ENCODE results near the gene RAP1GAP. TPM values are rescaled to one million over a fixed set of nuclear protein-coding genes. Genes with fewer than 3 reads are reported as not detected.

Gene RAP1GAP
- total RNA-seq, 6 experiments from 2014 or later, result 0.07 to 0.19 TPM; not detected in 4

DNA sequence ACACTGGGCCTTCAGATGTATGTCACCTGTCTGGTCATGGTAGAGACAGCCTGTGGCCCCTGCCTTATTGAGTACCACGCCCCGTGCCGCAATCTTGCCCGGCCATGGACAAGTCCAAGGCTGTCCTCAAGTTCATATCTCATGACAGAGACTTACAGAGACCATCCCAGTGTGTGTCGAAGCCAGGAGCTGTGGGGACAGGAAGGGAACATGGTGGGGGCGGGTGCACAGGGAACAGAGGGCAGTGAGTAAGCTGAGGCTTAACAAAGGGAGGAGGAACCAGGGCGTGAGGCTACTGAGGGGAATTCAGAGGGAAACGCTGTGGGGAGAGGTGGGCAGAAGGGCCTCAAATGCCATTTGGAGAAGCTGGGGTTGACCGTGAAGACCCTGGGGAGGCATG lies 84.1 kb downstream of the RAP1GAP start:
- DNase-seq, result no peak
- H3K27ac Mint-ChIP-seq, result no peak overlapping the region

DNA sequence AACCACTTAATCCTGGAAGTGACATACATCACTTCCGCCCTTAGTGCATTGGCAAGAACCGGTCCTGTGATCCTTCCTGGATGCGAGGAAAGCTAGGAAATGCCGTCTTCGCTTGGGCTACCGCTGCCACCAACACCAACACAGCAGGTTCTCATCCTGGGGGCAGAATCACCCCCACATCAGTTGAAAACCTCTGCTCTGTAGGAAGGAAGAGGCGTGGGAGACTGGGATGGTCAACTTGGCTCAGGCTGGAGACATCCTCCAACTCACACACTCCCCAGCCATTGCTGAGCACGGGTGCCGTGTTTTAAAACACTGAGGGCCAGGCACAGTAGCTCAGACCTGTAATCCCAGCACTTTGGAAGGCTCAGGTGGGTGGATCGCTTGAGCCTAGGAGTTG lies 85.1 kb downstream of the RAP1GAP start:
- no peak for DNase-seq
- no peak overlapping the region for H3K4me3 Mint-ChIP-seq
- no peak overlapping the region for H3K27ac Mint-ChIP-seq
- no peaks in the 10 kb centered on the region for H3K36me3 Mint-ChIP-seq (ENCODE audit: low read depth)
- TF ChIP-seq CTCF (IDR thresholded peaks at IDR 0.05), result no peak
- H3K9me3 Mint-ChIP-seq, result no peaks in the 10 kb centered on the region
- peaks cover 16% of the 10 kb centered on the region for H3K4me1 Mint-ChIP-seq (ENCODE audit: low read depth)
- H3K27me3 Mint-ChIP-seq (ENCODE audit: insufficient read depth), result peaks cover 34% of the 10 kb centered on the region

More for the DNA sequence above, 84.1 kb downstream of the RAP1GAP start:
- peaks cover 27% of the 10 kb centered on the region for H3K27me3 Mint-ChIP-seq (ENCODE audit: insufficient read depth)
- no peaks in the 10 kb centered on the region for H3K9me3 Mint-ChIP-seq
- no peaks in the 10 kb centered on the region for H3K36me3 Mint-ChIP-seq (ENCODE audit: low read depth)
- peaks cover 16% of the 10 kb centered on the region for H3K4me1 Mint-ChIP-seq (ENCODE audit: low read depth)
- H3K4me3 Mint-ChIP-seq, result no peak overlapping the region
- TF ChIP-seq CTCF (IDR thresholded peaks at IDR 0.05), result no peak

DNA sequence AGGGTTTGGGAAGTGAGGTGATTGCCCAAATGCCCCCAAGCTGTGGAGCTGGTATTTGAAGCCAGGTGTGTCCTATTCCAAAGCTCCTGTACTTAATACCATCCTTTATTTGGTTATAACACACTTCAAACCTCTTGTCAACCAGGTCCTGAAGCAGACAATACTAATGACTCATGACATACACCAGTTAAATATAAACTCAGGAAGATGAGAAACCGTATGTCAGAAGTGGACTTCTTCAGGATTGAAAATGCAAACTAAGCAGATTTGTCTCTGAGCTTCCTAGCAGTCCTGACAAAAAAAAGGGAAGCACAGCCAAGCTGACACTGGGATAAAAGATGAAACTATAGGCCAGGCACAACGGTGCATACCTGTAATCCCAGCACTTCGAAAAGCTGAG lies 89.4 kb downstream of the RAP1GAP start:
- peaks cover 32% of the 10 kb centered on the region for H3K27me3 Mint-ChIP-seq (ENCODE audit: insufficient read depth)

GRCh38 chr1:21577933-21578332 lies 91.2 kb downstream of the RAP1GAP start:
- no peaks in the 10 kb centered on the region for H3K9me3 Mint-ChIP-seq
- H3K27me3 Mint-ChIP-seq (ENCODE audit: insufficient read depth), result peaks cover 22% of the 10 kb centered on the region
- H3K27ac Mint-ChIP-seq, result no peak overlapping the region
- H3K36me3 Mint-ChIP-seq (ENCODE audit: low read depth), result no peaks in the 10 kb centered on the region
- DNase-seq, result no peak
- H3K4me3 Mint-ChIP-seq, result no peak overlapping the region
- no peak for TF ChIP-seq CTCF (IDR thresholded peaks at IDR 0.05)
- peaks cover 8% of the 10 kb centered on the region; the same call in 1 of the 2 replicates for H3K4me1 Mint-ChIP-seq (ENCODE audit: low read depth)

More for the DNA sequence above, 89.4 kb downstream of the RAP1GAP start:
- Mint-ChIP-seq H3K27ac (no peak overlapping the region), H3K36me3 (ENCODE audit: low read depth) (no peaks in the 10 kb centered on the region), H3K4me1 (ENCODE audit: low read depth) (peaks cover under 1% of the 10 kb centered on the region; the same call in 1 of the 2 replicates), H3K4me3 (no peak overlapping the region), H3K9me3 (no peaks in the 10 kb centered on the region)
- DNase-seq, result no peak
- TF ChIP-seq CTCF (IDR thresholded peaks at IDR 0.05), result no peak

DNA sequence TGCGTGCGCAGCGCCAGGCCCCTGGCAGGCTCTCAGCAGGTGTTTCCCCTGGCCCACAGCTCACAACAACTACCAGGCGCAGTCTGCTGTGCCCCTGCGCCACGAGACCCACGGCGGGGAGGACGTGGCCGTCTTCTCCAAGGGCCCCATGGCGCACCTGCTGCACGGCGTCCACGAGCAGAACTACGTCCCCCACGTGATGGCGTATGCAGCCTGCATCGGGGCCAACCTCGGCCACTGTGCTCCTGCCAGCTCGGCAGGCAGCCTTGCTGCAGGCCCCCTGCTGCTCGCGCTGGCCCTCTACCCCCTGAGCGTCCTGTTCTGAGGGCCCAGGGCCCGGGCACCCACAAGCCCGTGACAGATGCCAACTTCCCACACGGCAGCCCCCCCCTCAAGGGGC lies 91.8 kb downstream of the RAP1GAP start:
- Mint-ChIP-seq H3K27me3 (ENCODE audit: insufficient read depth) (peaks cover 20% of the 10 kb centered on the region), H3K27ac (no peak overlapping the region), H3K4me3 (no peak overlapping the region), H3K4me1 (ENCODE audit: low read depth) (peaks cover 8% of the 10 kb centered on the region; the same call in 1 of the 2 replicates), H3K9me3 (no peaks in the 10 kb centered on the region), H3K36me3 (ENCODE audit: low read depth) (no peaks in the 10 kb centered on the region)
- DNase-seq, result no peak
- TF ChIP-seq CTCF (IDR thresholded peaks at IDR 0.05), result no peak

GRCh38 chr1:21576798-21577187 lies 92.4 kb downstream of the RAP1GAP start:
- Mint-ChIP-seq H3K27me3 (ENCODE audit: insufficient read depth) (peaks cover 19% of the 10 kb centered on the region), H3K27ac (no peak overlapping the region), H3K9me3 (no peaks in the 10 kb centered on the region), H3K36me3 (ENCODE audit: low read depth) (no peaks in the 10 kb centered on the region), H3K4me1 (ENCODE audit: low read depth) (peaks cover 8% of the 10 kb centered on the region; the same call in 1 of the 2 replicates), H3K4me3 (no peak overlapping the region)
- no peak for DNase-seq
- no peak for TF ChIP-seq CTCF (IDR thresholded peaks at IDR 0.05)
